ENCODE results near the gene HNF1A.

The HNF1A gene

GRCh38 chr12:120936197-120936596, 42.1 kb upstream of the HNF1A start:
- no peak overlapping the region for H3K4me3 ChIP-seq (ENCODE audit: low read depth, low read length)
- no peak for TF ChIP-seq CTCF (IDR thresholded peaks at IDR 0.05; ENCODE audit: borderline replicate concordance, insufficient read depth, low read depth, low read length)

DNA sequence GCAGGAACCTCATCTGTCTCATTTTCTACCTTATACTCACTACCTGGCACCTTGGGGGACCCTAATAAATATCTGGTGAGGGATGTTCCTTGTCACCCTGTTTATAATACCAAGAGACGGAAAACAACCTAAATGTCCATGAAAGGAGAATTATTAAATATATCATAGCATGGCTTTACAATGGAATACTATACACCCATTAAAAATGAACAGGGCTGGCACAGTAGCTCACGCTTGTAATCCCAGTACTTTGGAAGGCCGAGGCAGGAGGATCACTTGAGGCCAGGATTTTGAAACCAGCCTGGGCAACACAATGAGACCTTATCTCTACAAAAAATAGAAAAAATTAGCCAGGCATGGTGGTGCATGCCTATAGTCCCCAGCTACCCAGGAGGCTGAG, 39.8 kb upstream of the HNF1A start:
- TF ChIP-seq CTCF (IDR thresholded peaks at IDR 0.05; ENCODE audit: borderline replicate concordance, insufficient read depth, low read depth, low read length): no peak
- H3K4me3 ChIP-seq (ENCODE audit: low read depth, low read length): no peak overlapping the region

- no peak for TF ChIP-seq CTCF (IDR thresholded peaks at IDR 0.05; ENCODE audit: borderline replicate concordance, insufficient read depth, low read depth, low read length)
- no peak overlapping the region for H3K4me3 ChIP-seq (ENCODE audit: low read depth, low read length)
Measured at GRCh38 chr12:120939523-120939922, 38.8 kb upstream of the HNF1A start.

DNA sequence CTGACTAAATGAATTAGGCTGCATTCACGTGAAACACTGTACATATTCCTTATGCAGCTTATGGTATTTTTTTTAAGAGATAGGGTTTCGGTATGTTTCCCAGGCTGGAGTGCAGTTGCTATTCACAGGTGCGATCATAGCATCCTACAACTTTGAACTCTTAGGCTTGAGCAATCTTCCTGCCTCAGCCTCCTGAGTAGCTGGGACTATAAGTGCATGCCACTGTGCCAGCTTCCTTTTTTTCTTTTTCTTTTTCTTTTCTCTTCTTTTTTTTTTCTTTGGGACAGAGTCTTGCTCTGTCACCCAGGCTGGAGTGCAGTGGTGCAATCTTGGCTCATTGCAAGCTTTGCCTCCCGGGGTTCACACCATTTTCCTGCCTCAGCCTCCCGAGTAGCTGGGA, 38.3 kb upstream of the HNF1A start:
- TF ChIP-seq CTCF (IDR thresholded peaks at IDR 0.05; ENCODE audit: borderline replicate concordance, insufficient read depth, low read depth, low read length): no peak
- H3K4me3 ChIP-seq (ENCODE audit: low read depth, low read length): no peak overlapping the region

DNA sequence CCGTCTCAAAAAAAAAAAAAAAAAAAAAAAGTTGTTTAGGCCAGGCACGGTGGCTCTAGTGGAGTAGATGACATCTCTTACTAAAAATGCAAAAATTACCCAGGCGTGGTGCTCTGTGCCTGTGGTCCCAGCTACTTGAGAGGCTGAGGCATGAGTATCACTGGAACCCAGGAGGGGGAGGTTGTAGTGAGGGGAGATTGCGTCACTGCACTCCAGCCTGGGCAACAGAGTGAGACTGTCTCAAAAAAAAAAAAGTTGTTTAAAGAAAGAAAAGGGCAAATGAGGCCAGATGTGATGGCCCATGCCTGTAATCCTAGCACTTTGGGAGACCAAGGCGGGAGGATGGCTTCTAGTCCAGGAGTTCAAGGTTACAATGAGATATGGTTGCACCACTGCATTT, 37.5 kb upstream of the HNF1A start:
- no peak overlapping the region for H3K4me3 ChIP-seq (ENCODE audit: low read depth, low read length)
- TF ChIP-seq CTCF (IDR thresholded peaks at IDR 0.05; ENCODE audit: borderline replicate concordance, insufficient read depth, low read depth, low read length): no peak

GRCh38 chr12:120941412-120941811, 36.9 kb upstream of the HNF1A start:
- no peak overlapping the region for H3K4me3 ChIP-seq (ENCODE audit: low read depth, low read length)
- TF ChIP-seq CTCF (IDR thresholded peaks at IDR 0.05; ENCODE audit: borderline replicate concordance, insufficient read depth, low read depth, low read length): no peak

DNA sequence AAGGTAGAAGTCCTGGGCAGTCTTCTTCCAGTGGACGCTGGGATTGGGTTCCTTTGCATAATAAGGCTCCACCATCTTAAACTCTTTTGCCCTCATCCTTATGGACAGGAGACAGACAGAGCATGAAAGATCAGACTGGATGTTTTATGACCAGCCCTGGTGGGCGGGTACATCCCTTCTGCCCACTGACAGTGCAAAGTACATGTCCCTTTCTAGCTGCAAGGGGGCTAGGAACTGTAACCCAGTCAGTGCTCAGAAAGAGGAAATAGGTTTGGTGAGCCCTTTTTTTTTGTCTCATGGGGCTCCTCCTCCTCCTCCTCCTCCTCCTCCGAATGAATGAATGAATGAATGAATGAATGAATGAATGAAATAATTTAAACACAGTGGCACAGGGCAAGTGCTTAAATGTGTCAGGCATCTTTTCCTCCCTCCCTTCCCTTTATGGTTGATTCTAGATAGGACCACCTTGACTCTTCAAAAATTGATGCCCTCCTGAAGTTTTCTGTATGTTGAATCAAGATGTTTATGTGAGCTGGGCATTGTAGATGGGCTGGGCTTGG, 36.4 kb upstream of the HNF1A start:
- no peak for TF ChIP-seq CTCF (IDR thresholded peaks at IDR 0.05; ENCODE audit: borderline replicate concordance, insufficient read depth, low read depth, low read length)
- H3K4me3 ChIP-seq (ENCODE audit: low read depth, low read length): no peak overlapping the region

Data from GM12875 (cell line).